Peyer's patch (tissue), 4 donors: ENCODE data around the gene THBD. TPM values are rescaled to one million over a fixed set of nuclear protein-coding genes. Genes with fewer than 3 reads are reported as not detected.

ENCODE experiments used
- DNase-seq, 3 donors: peaks; one replicate each; pipeline ENCODE4 v3.0.0-alpha.2; 2017 to 2019
- H3K27ac ChIP-seq, 4 donors: fragments of 200-600 bp; sonication (generic); one replicate each; pipeline ENCODE4 v1.5.1; 2016 to 2019
- H3K27me3 ChIP-seq, 2 donors: fragments of 200-600 bp; sonication (generic); one replicate each; pipeline ENCODE4 v1.5.1; 2019
- H3K36me3 ChIP-seq, 3 donors: fragments of 200-600 bp; sonication (generic); one replicate each; pipeline ENCODE4 v1.5.1; 2016 to 2019
- H3K4me1 ChIP-seq, 4 donors: fragments of 200-600 bp; sonication (generic); one replicate each; pipeline ENCODE4 v1.5.1; 2016 to 2019
- H3K4me3 ChIP-seq, 4 donors: fragments of 200-600 bp; sonication (generic); 1 replicate in 3 of 4; 2 replicates in 1 of 4; pipeline ENCODE4 v1.5.1; 2016 to 2019; ENCODE audit warnings: mild to moderate bottlenecking in 1 of 4
- H3K9me3 ChIP-seq, 4 donors: fragments of 200-600 bp; sonication (generic); one replicate each; pipeline ENCODE4 v1.5.1; 2016 to 2019; ENCODE audit warnings: mild to moderate bottlenecking in 1 of 4
- POLR2A ChIP-seq, 2 donors: fragments of 450-650 bp; IDR thresholded peaks; one replicate each; pipeline ENCODE4 v1.5.1; 2017; ENCODE audit warnings: antibody characterized with exemption in 2 of 2, mild to moderate bottlenecking in 2 of 2, moderate library complexity in 2 of 2
- total RNA-seq, 4 donors: library from RNA; depleted of rRNA; stranded (reverse); fragments of >200 nt; gene quantifications; one replicate each; pipeline ENCODE4 v1.1.0, GENCODE V29; 2016
- TF ChIP-seq, protein P1 (sequence below), 6 experiments: fragments of 450-650 bp in 4 of 6; fragments of 200-600 bp in 2 of 6; sonication (generic) in 1 of 6; IDR thresholded peaks; one replicate each; pipeline ENCODE4 v1.5.1; 2017 to 2019; ENCODE audit warnings: antibody characterized with exemption in 6 of 6, mild to moderate bottlenecking in 3 of 6, moderate library complexity in 1 of 6

Gene THBD
- 10 to 100 TPM in 3 of 4 donors, 1 to 10 TPM in 1; 7.9 to 31.4 (median 12.9) TPM for total RNA-seq

DNA sequence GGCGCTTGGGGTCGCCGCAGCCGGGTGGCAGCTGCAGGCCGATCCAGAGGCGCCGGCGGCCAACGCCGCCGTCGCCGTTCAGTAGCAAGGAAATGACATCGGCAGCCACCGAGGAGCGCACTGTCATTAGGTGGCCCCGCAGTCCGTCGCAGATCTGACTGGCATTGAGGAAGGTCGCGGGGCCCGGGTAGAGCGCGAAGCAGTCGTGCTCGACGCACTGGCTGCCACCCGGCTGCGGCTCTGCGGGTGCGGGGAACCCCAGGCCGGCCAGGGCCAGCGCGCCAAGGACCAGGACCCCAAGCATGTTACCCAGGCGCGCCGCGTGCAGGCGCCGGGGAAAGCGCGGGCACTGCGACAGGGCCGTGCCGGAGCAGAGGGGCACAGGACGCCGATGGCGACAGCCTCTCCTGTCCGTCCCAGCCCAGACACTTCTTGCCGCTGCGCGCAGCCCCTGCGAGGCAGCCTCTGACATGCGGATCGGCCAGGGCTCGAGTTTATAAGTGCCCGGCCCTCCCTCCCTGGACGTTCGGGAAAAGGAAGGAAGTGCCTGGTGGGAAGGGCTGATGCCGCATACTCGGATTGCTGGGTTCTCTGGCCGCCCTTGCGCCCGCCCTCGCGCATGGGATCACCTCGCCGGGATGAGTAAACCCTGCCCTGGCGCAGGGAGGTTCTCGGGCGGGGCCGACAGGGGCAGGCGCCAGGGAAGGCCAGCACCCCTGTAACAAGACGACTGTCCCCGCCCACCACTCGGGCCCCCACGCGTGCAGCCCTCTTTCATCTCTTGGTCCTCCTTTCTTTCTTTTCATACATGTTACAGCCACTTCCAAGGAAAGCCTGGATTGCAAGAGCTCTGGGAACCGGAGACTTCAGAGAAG, at the start of gene THBD:
Gene THBD, minus strand, starts transcription at position 472 of the 875 bp plus-strand sequence. Its CDS starts 168 bp downstream, at position 304.
- peaks cover 0 to 12% of the 10 kb centered on the region in 2 donors for H3K27me3 ChIP-seq
- no peaks in the 10 kb centered on the region for H3K9me3 ChIP-seq
- H3K36me3 ChIP-seq: no peaks in the 10 kb centered on the region
- peak; percentile 19 to 61 for TF ChIP-seq POLR2A (IDR thresholded peaks at IDR 0.05)
- TF ChIP-seq, protein P1, sequence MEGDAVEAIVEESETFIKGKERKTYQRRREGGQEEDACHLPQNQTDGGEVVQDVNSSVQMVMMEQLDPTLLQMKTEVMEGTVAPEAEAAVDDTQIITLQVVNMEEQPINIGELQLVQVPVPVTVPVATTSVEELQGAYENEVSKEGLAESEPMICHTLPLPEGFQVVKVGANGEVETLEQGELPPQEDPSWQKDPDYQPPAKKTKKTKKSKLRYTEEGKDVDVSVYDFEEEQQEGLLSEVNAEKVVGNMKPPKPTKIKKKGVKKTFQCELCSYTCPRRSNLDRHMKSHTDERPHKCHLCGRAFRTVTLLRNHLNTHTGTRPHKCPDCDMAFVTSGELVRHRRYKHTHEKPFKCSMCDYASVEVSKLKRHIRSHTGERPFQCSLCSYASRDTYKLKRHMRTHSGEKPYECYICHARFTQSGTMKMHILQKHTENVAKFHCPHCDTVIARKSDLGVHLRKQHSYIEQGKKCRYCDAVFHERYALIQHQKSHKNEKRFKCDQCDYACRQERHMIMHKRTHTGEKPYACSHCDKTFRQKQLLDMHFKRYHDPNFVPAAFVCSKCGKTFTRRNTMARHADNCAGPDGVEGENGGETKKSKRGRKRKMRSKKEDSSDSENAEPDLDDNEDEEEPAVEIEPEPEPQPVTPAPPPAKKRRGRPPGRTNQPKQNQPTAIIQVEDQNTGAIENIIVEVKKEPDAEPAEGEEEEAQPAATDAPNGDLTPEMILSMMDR (IDR thresholded peaks at IDR 0.05): no peak
- peaks cover 0 to 36% (median 0%) of the 10 kb centered on the region in 4 donors for H3K4me1 ChIP-seq
- peak within 1 kb of the TSS; percentile 43 to 82 (median 69) for H3K27ac ChIP-seq
- peak within 1 kb of the TSS; percentile 24 to 56 (median 44) for H3K4me3 ChIP-seq
- DNase-seq: peak in 2 of 3 donors; percentile 67 to 76

DNA sequence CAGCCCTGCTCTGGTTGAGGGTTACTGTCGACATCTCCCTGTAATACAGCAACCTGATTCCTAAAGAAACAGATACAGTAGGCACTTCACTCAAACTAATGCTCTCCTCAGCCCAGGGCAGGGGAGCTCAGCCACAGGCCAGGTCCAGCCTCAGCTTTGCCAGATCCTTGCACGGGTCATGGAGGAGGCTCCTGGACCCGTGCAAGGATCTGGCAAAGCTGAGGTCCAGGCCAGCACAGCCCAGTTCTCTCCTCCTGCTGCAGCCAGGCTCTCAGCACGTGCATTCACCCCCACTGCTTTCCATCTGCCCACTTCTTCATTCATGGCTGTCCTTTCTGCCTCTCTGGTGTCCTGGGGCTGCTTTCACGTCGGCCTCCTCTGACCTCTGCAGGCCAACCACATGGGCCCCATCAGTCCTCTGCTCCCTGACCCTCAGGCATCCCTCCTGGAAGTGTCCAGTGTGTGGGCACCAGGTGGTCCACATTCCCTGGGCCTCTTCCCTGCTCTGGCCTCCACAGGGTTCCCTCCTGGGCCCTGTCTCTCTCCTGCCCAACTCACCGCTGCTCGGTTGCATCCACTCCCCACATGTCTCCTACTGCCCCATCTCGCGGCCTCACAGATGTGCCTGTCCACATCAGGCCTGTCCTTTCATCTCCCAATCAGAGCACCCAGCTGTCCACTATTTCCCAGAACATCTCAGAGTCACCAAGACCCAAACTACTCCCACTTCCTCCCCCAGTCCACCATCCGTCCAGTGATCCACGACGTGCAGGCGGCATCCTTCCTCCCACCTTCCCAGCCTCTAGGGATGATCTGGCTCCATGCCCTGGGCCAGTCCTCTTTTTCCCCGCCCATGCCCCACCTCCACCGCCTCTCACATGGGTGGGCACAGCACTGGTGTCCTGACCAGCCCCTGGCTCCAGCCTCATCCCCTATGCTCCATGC, 48.4 kb upstream of the THBD start:
- no peak for DNase-seq
- H3K4me1 ChIP-seq: no peaks in the 10 kb centered on the region
- H3K36me3 ChIP-seq: no peaks in the 10 kb centered on the region
- no peak for TF ChIP-seq POLR2A (IDR thresholded peaks at IDR 0.05)
- TF ChIP-seq, protein P1 (IDR thresholded peaks at IDR 0.05): no peak
- H3K27me3 ChIP-seq: no peaks in the 10 kb centered on the region
- H3K27ac ChIP-seq: no peak overlapping the region
- H3K4me3 ChIP-seq: no peak overlapping the region
- no peaks in the 10 kb centered on the region for H3K9me3 ChIP-seq

DNA sequence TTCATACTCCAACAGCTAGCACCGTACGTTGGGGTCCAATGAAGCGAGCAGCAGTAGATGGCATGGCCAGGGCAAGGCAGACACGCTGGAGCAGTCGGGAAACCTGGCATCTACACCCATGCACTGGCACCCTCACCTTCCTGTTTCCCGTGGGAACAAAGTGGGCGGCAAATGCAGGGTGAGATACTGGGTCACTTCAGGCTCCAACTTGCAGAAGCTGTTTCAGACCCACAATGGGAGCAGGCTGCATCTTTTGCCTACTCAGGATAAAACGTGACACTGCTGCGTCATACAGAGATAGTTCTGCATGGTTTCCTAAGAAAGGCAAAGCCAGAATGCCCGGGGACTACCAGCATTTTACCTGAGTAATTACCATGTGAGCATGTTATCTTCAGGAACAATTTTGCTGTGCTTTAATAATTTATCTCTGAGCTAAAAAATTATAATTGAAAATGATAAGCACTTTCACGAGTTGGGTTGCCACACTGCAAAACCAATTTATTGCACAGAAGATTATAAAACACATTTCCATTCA, 47.6 kb upstream of the THBD start:
- H3K4me1 ChIP-seq: no peaks in the 10 kb centered on the region
- H3K27ac ChIP-seq: no peak overlapping the region
- H3K36me3 ChIP-seq: no peaks in the 10 kb centered on the region
- no peaks in the 10 kb centered on the region for H3K9me3 ChIP-seq
- no peak overlapping the region for H3K4me3 ChIP-seq
- no peak for DNase-seq
- TF ChIP-seq POLR2A (IDR thresholded peaks at IDR 0.05): no peak
- TF ChIP-seq, protein P1 (IDR thresholded peaks at IDR 0.05): no peak
- no peaks in the 10 kb centered on the region for H3K27me3 ChIP-seq

DNA sequence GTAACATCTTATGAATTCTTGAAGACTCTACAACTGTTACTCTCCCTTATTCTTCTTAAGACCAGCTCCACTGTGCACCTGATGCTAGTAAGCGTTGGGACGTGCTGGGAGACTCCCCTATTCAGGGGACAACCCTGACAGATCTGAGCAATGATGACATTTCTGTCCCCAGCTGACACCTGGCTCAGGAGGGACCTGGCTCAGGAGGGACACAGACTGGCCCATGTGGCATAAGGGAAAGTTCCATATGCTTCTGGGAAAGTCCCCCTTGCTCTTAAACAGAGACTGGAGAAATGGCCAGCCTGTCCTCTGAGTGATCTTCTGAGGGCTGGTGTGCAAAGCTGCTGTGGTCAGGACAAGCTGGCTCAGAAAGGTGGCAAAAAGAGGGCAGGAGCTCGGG, 46.6 kb upstream of the THBD start:
- Histone ChIP-seq H3K27ac (no peak overlapping the region), H3K27me3 (no peaks in the 10 kb centered on the region), H3K36me3 (no peaks in the 10 kb centered on the region), H3K9me3 (no peaks in the 10 kb centered on the region), H3K4me1 (no peaks in the 10 kb centered on the region), H3K4me3 (no peak overlapping the region)
- TF ChIP-seq, protein P1 (IDR thresholded peaks at IDR 0.05): no peak
- no peak for TF ChIP-seq POLR2A (IDR thresholded peaks at IDR 0.05)
- no peak for DNase-seq

- H3K4me1 ChIP-seq: no peaks in the 10 kb centered on the region
- H3K27me3 ChIP-seq: no peaks in the 10 kb centered on the region
- H3K9me3 ChIP-seq: no peaks in the 10 kb centered on the region
- no peak overlapping the region for H3K27ac ChIP-seq
- H3K4me3 ChIP-seq: no peak overlapping the region
- peak in 1 of 3 donors; percentile 44 for DNase-seq
- no peak for TF ChIP-seq POLR2A (IDR thresholded peaks at IDR 0.05)
- TF ChIP-seq, protein P1 (IDR thresholded peaks at IDR 0.05): no peak
- H3K36me3 ChIP-seq: no peaks in the 10 kb centered on the region
Measured at GRCh38 chr20:23095499-23095898, 46.0 kb upstream of the THBD start.
